Measurements from ENCODE around the gene ACP4. TPM values are rescaled to one million over a fixed set of nuclear protein-coding genes. Genes with fewer than 3 reads are reported as not detected.
"Not testable (repeated sequence)": the region's sequence is repeated elsewhere in the genome, so short reads cannot be mapped to it uniquely, and the experiment has no call there.

Gene ACP4
- total RNA-seq, 6 experiments from 2014 or later = 0.37 TPM; not detected in 5

- 2% methylated on average over 22 of the region's 40 CpGs for WGBS (ENCODE audit: insufficient coverage, low coverage, low lambda C conversion rate, missing lambda C conversion rate)
- Histone ChIP-seq H3K9me3 (no peaks in the 10 kb centered on the region), H3K27me3 (no peaks in the 10 kb centered on the region), H3K27ac (peak overlapping the region; percentile 97 to 100 (median 99)), H3K4me1 (peaks cover 0 to 16% (median 0%) of the 10 kb centered on the region in 4 donors), H3K4me3 (peak overlapping the region; percentile 82 to 95 (median 90)), H3K36me3 (peaks cover 0 to 10% (median 0%) of the 10 kb centered on the region in 4 donors)
- peak in 3 of 4 donors; percentile 1 to 3 (median 1) for ATAC-seq
- DNase-seq = no peak
- intact Hi-C loops (cut with DNase I) = no loop called here
- no peak for TF ChIP-seq CTCF (IDR thresholded peaks at IDR 0.05)
- no peak for TF ChIP-seq POLR2A (IDR thresholded peaks at IDR 0.05)
Measured at GRCh38 chr19:50803633-50804419, 13.6 kb downstream of the ACP4 start.

DNA sequence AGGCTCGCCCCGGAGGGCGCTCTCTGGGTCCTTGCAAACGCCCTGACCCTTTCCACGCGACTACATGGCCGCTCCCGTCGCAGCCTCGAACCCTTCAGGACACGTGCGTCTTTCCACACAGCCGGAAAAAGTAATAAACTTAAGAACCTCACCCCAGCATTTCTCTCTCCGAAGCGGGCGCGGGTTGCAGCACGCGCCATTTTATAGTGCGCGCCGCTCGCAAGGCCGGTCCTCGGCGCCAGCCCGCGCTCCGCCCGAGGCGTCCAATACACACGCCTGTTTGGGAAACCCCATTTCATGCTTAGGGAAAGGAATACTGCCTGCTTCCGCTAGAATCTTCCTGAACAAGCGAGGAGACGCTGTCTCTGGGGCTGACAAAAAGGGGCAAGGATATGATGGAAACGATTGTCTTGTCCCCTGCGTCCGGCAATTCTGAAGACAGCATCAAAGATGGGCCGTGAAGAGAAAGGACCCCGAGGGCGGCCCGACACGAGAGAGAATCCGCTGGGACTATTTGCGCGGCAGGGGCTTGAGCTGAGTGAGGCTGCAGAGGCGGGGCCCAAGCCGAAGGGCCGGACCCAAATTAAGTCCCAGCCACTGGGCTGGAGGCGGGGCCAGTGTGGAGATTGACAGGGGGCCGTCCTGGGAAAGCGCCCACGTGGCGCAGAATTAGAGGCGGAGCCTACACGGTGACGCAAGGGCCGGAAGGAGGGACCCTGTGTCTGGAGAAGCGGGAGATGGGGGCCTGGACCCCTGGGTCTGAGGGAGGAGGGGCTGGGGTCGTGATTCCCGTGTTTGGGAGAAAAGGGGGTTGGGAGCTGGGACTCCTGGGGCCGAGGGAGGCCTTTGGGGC is 14.4 kb downstream of the ACP4 start:
- H3K36me3 ChIP-seq = peaks cover 0 to 9% (median 0%) of the 10 kb centered on the region in 4 donors
- H3K4me1 ChIP-seq = peaks cover 0 to 16% (median 0%) of the 10 kb centered on the region in 4 donors
- ATAC-seq (peak; percentile 99), DNase-seq (peak; percentile 99)
- peak; percentile 47 for TF ChIP-seq POLR2A (IDR thresholded peaks at IDR 0.05)
- no peak for TF ChIP-seq CTCF (IDR thresholded peaks at IDR 0.05)
- intact Hi-C loops (cut with DNase I) = no loop called here
- peak overlapping the region; percentile 82 to 95 (median 90) for H3K4me3 ChIP-seq
- 0% methylated on average over 34 of the region's 62 CpGs for WGBS (ENCODE audit: insufficient coverage, low coverage, low lambda C conversion rate, missing lambda C conversion rate)
- H3K27me3 ChIP-seq = no peaks in the 10 kb centered on the region
- H3K9me3 ChIP-seq = no peaks in the 10 kb centered on the region
- peak overlapping the region; percentile 97 to 100 (median 99) for H3K27ac ChIP-seq

DNA sequence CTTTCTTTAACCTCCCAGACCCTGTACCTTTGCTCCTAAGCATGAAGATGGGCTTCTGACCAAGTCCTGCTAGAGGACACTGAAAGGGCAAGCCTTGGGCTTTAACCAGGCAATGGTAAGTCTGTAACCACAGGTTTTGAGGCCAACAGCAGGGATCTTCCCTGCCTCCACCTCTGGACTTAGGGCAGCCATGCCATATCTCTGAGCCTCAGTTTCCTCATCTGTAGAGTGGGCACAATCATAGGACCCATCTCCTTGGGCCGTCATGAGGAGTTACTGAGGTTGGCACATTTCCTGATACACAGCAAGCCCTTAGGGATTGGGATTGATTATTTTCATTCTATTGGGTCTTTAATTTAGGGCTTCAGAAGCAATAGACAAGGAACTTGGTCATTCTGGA is 18.6 kb downstream of the ACP4 start:
- no peak for TF ChIP-seq POLR2A (IDR thresholded peaks at IDR 0.05)
- TF ChIP-seq CTCF (IDR thresholded peaks at IDR 0.05) = no peak
- H3K4me3 ChIP-seq = no peak overlapping the region
- ATAC-seq (no peak), DNase-seq (no peak)
- H3K36me3 ChIP-seq = no peaks in the 10 kb centered on the region
- intact Hi-C loops (cut with DNase I) = no loop called here
- H3K27ac ChIP-seq = no peak overlapping the region
- H3K27me3 ChIP-seq = no peaks in the 10 kb centered on the region
- H3K9me3 ChIP-seq = no peaks in the 10 kb centered on the region
- H3K4me1 ChIP-seq = peaks cover 0 to 4% (median 0%) of the 10 kb centered on the region in 4 donors
- WGBS (ENCODE audit: insufficient coverage, low coverage, low lambda C conversion rate, missing lambda C conversion rate) = 40% methylated on average over 1 of the region's 1 CpG

GRCh38 chr19:50811622-50812238 is 21.5 kb downstream of the ACP4 start:
- H3K4me1 ChIP-seq; H3K27ac ChIP-seq; H3K36me3 ChIP-seq; H3K27me3 ChIP-seq; H3K9me3 ChIP-seq; H3K4me3 ChIP-seq; intact Hi-C loops (cut with DNase I); DNase-seq; ATAC-seq: not testable (repeated sequence)
- 73% methylated on average over 3 of the region's 3 CpGs for WGBS (ENCODE audit: insufficient coverage, low coverage, low lambda C conversion rate, missing lambda C conversion rate)
